Omental fat pad (tissue), 4 donors: ENCODE data around the gene LSM14A. TPM values are rescaled to one million over a fixed set of nuclear protein-coding genes. Genes with fewer than 3 reads are reported as not detected.
"Not testable (repeated sequence)": the region's sequence is repeated elsewhere in the genome, so short reads cannot be mapped to it uniquely, and the experiment has no call there.

ENCODE experiments used
- ATAC-seq: fragments of 150-250 bp; one replicate; pipeline ENCODE4 v1.9.1; 2016; ENCODE audit warnings: mild to moderate bottlenecking, moderate library complexity; ENCODE audit not compliant: low FRiP score
- DNase-seq: peaks from one replicate; pipeline ENCODE4 v3.0.0-alpha.2; 2019; ENCODE audit warnings: low spot score
- CTCF ChIP-seq, 3 donors: fragments of 450-650 bp; IDR thresholded peaks; one replicate each; pipeline ENCODE4 v1.5.1; 2016 to 2017; ENCODE audit warnings: antibody characterized with exemption in 3 of 3, mild to moderate bottlenecking in 3 of 3, moderate library complexity in 2 of 3
- total RNA-seq, 4 donors: library from RNA; depleted of rRNA; stranded (reverse); fragments of >200 nt; gene quantifications; one replicate each; pipeline ENCODE4 v1.1.0, GENCODE V29; 2016

LSM14A gene
- total RNA-seq, 4 donors from 2014 or later = 63.0 to 128 (median 93.1) TPM

GRCh38 chr19:34165295-34165738 is 7.0 kb upstream of the LSM14A start:
- DNase-seq (no peak), ATAC-seq (no peak)
- TF ChIP-seq CTCF (IDR thresholded peaks at IDR 0.05) = no peak

- DNase-seq, ATAC-seq: not testable (repeated sequence)
These were observed 2.7 kb upstream of the LSM14A start for GRCh38 chr19:34169475-34170199.

- ATAC-seq = peak; percentile 63
- DNase-seq = no peak
- no peak for TF ChIP-seq CTCF (IDR thresholded peaks at IDR 0.05)
These were observed 796 bp upstream of the LSM14A start for GRCh38 chr19:34171539-34171876.

GRCh38 chr19:34172661-34173192 is 423 bp downstream of the LSM14A start:
- ATAC-seq = peak; percentile 57

GRCh38 chr19:34173193-34173956 is 1.1 kb downstream of the LSM14A start:
- ATAC-seq (no peak), DNase-seq (no peak)

More at GRCh38 chr19:34172661-34173192, 423 bp downstream of the LSM14A start:
- no peak for TF ChIP-seq CTCF (IDR thresholded peaks at IDR 0.05)
- DNase-seq = no peak

GRCh38 chr19:34175173-34175572 is 2.9 kb downstream of the LSM14A start:
- not testable (repeated sequence) for ATAC-seq, DNase-seq

More at GRCh38 chr19:34173193-34173956, 1.1 kb downstream of the LSM14A start:
- no peak for TF ChIP-seq CTCF (IDR thresholded peaks at IDR 0.05)

- no peak for DNase-seq
- ATAC-seq = no peak
- no peak for TF ChIP-seq CTCF (IDR thresholded peaks at IDR 0.05)
These were observed 4.3 kb downstream of the LSM14A start for GRCh38 chr19:34176581-34176980.

- no peak for ATAC-seq
- no peak for DNase-seq
- no peak for TF ChIP-seq CTCF (IDR thresholded peaks at IDR 0.05)
These were observed 5.9 kb downstream of the LSM14A start for GRCh38 chr19:34178274-34178610.
